HG02759 (cell line): ENCODE measurements around the gene PFKM.
A peak's percentile ranks its signal among the peaks of the same experiment; 100 is the strongest.

ENCODE experiments used
- ATAC-seq: cut with Tn5 transposase; IDR thresholded peaks from one replicate; pipeline ENCODE4 v1.9.1; 2021; ENCODE audit warnings: mild to moderate bottlenecking, moderate library complexity; ENCODE audit not compliant: unreplicated experiment

Gene PFKM

GRCh38 chr12:48119078-48119833, at the start of gene PFKM:
TSS of gene PFKM (plus strand) at chr12:48119364. CDS start at chr12:48122775, 3,411 bp downstream.
- ATAC-seq: peak; percentile 99

GRCh38 chr12:48070033-48070432, 49.1 kb upstream of the PFKM start:
- no peak for ATAC-seq

GRCh38 chr12:48070731-48071130, 48.4 kb upstream of the PFKM start:
- no peak for ATAC-seq

GRCh38 chr12:48071808-48072207, 47.4 kb upstream of the PFKM start:
- ATAC-seq: no peak

- no peak for ATAC-seq
Measured at GRCh38 chr12:48072266-48072665, 46.9 kb upstream of the PFKM start.

- no peak for ATAC-seq
Measured at GRCh38 chr12:48074266-48074665, 44.9 kb upstream of the PFKM start.

GRCh38 chr12:48075832-48076231, 43.3 kb upstream of the PFKM start:
- no peak for ATAC-seq

GRCh38 chr12:48077111-48077510, 42.1 kb upstream of the PFKM start:
- no peak for ATAC-seq

- no peak for ATAC-seq
Measured at GRCh38 chr12:48078901-48079300, 40.3 kb upstream of the PFKM start.

- ATAC-seq: no peak
Measured at GRCh38 chr12:48080285-48080684, 38.9 kb upstream of the PFKM start.

- no peak for ATAC-seq
Measured at GRCh38 chr12:48080821-48081220, 38.3 kb upstream of the PFKM start.

GRCh38 chr12:48084066-48084465, 35.1 kb upstream of the PFKM start:
- ATAC-seq: no peak

- ATAC-seq: no peak
Measured at GRCh38 chr12:48084841-48085460, 34.2 kb upstream of the PFKM start.

GRCh38 chr12:48086327-48086726, 32.8 kb upstream of the PFKM start:
- no peak for ATAC-seq

- ATAC-seq: no peak
Measured at GRCh38 chr12:48092611-48093010, 26.6 kb upstream of the PFKM start.

GRCh38 chr12:48104531-48104930, 14.6 kb upstream of the PFKM start:
- no peak for ATAC-seq

- ATAC-seq: peak; percentile 33
Measured at GRCh38 chr12:48105321-48105866, 13.8 kb upstream of the PFKM start.

- peak; percentile 80 for ATAC-seq
Measured at GRCh38 chr12:48105867-48106680, 13.1 kb upstream of the PFKM start, which contains the start of gene SENP1. TSS of gene SENP1 (minus strand) at chr12:48106079. CDS start at chr12:48101472, 4,607 bp downstream.

GRCh38 chr12:48106681-48107613, 12.2 kb upstream of the PFKM start:
- ATAC-seq: no peak

GRCh38 chr12:48109424-48109823, 9.7 kb upstream of the PFKM start:
- ATAC-seq: no peak
